ENCODE results near the gene PCBD1.

GRCh38 chr10:70838270-70838805 is 50.0 kb downstream of the PCBD1 start:
- TF ChIP-seq SP1 (IDR thresholded peaks at IDR 0.05): no peak
- TF ChIP-seq FOXM1 (IDR thresholded peaks at IDR 0.05; ENCODE audit: borderline replicate concordance): no peak
- no peak for TF ChIP-seq BHLHE40 (IDR thresholded peaks at IDR 0.05; ENCODE audit: borderline replicate concordance)
- no peak for TF ChIP-seq PKNOX1 (IDR thresholded peaks at IDR 0.05)
- no peak for TF ChIP-seq TARDBP (IDR thresholded peaks at IDR 0.05)
- no peak for TF ChIP-seq NFRKB (IDR thresholded peaks at IDR 0.05)
- no peak for TF ChIP-seq SUZ12 (IDR thresholded peaks at IDR 0.05)
- TF ChIP-seq L3MBTL2 (conservative IDR thresholded peaks at IDR 0.05): no peak
- TF ChIP-seq FOXA1 (IDR thresholded peaks at IDR 0.05): no peak

All from HEK293T (cell line).